Naive thymus-derived CD4-positive, alpha-beta T cell (primary cell): Measurements from ENCODE around the gene SLC12A3. TPM values are rescaled to one million over a fixed set of nuclear protein-coding genes. Genes with fewer than 3 reads are reported as not detected.
A peak's percentile ranks its signal among the peaks of the same experiment; 100 is the strongest.

Experiments
- ATAC-seq: fragments of 150-1000 bp; cut with Tn5 transposase; 2 replicates; pipeline ENCODE4 v1.10.0; 2021; ENCODE audit warnings: mild to moderate bottlenecking, moderate library complexity
- CTCF ChIA-PET: fragments of 350-600 bp; sonication (Branson Sonifier 250); formaldehyde crosslinking; loops from one replicate; lab custom pipeline; 2021; ENCODE audit warnings: antibody characterized with exemption; lab: Charles Lee
- POLR2A ChIA-PET: fragments of 350-600 bp; sonication (Branson Sonifier 250); formaldehyde crosslinking; loops from one replicate; lab custom pipeline; 2021; ENCODE audit warnings: antibody characterized with exemption, inconsistent platforms; lab: Charles Lee
- DNase-seq, 9 donors: peaks; one replicate each; pipeline versions ENCODE4 v3.0.0 to v3.0.0-alpha.2; 2020 to 2022; ENCODE audit warnings: mixed read lengths in 1 of 9
- H3K27ac ChIP-seq: one replicate; pipeline ENCODE4 v1.7.0; 2013; ENCODE audit warnings: mild to moderate bottlenecking, low read depth, low read length, moderate library complexity
- H3K27me3 ChIP-seq, 2 donors: one replicate each; pipeline ENCODE4 v1.7.0; 2013; ENCODE audit warnings: low read length in 2 of 2, mild to moderate bottlenecking in 2 of 2, moderate library complexity in 2 of 2; ENCODE audit not compliant: control insufficient read depth in 2 of 2, insufficient read depth in 2 of 2
- H3K36me3 ChIP-seq, 3 experiments: 1 replicate in 2 of 3; 2 replicates in 1 of 3; pipeline ENCODE4 v1.7.0; 2013; ENCODE audit warnings: low read length in 3 of 3, mild to moderate bottlenecking in 3 of 3, moderate library complexity in 1 of 3; ENCODE audit not compliant: insufficient read depth in 3 of 3, control insufficient read depth in 2 of 3
- H3K4me1 ChIP-seq, 2 donors: one replicate each; pipeline ENCODE4 v1.7.0; 2013; ENCODE audit warnings: low read length in 2 of 2, mild to moderate bottlenecking in 2 of 2, moderate library complexity in 1 of 2; ENCODE audit not compliant: control insufficient read depth in 2 of 2, insufficient read depth in 2 of 2
- H3K4me3 ChIP-seq: 2 replicates; pipeline ENCODE4 v1.7.0; 2013; ENCODE audit warnings: mild to moderate bottlenecking, low read length
- H3K9me3 ChIP-seq, 3 experiments: 1 replicate in 2 of 3; 2 replicates in 1 of 3; pipeline ENCODE4 v1.7.0; 2013; ENCODE audit warnings: low read length in 3 of 3; ENCODE audit not compliant: control insufficient read depth in 2 of 3
- H3K27ac Mint-ChIP-seq, 9 donors: one replicate each; pipeline ENCODE4 v1.8.0; 2020 to 2022; ENCODE audit warnings: mixed read lengths in 9 of 9, mild to moderate bottlenecking in 8 of 9, moderate library complexity in 5 of 9, inconsistent platforms in 2 of 9
- H3K27me3 Mint-ChIP-seq, 5 donors: one replicate each; pipeline ENCODE4 v1.8.0; 2021 to 2022; ENCODE audit warnings: mixed read lengths in 5 of 5, mild to moderate bottlenecking in 1 of 5
- H3K36me3 Mint-ChIP-seq, 5 donors: one replicate each; pipeline ENCODE4 v1.8.0; 2020 to 2022; ENCODE audit warnings: mixed read lengths in 5 of 5, mild to moderate bottlenecking in 3 of 5, inconsistent platforms in 1 of 5
- H3K4me1 Mint-ChIP-seq, 7 donors: one replicate each; pipeline ENCODE4 v1.8.0; 2020 to 2022; ENCODE audit warnings: mixed read lengths in 7 of 7, mild to moderate bottlenecking in 3 of 7, inconsistent platforms in 1 of 7
- H3K4me3 Mint-ChIP-seq, 10 donors: one replicate each; pipeline ENCODE4 v1.8.0; 2020 to 2022; ENCODE audit warnings: mild to moderate bottlenecking in 10 of 10, mixed read lengths in 10 of 10, moderate library complexity in 6 of 10, inconsistent platforms in 2 of 10
- H3K9me3 Mint-ChIP-seq, 11 donors: one replicate each; pipeline ENCODE4 v1.8.0; 2020 to 2022; ENCODE audit warnings: mixed read lengths in 11 of 11, mild to moderate bottlenecking in 4 of 11, inconsistent platforms in 1 of 11, moderate library complexity in 1 of 11
- intact Hi-C, 2 donors: fragments of 100-400 bp; cut with micrococcal nuclease; formaldehyde crosslinking; loops; one replicate each; pipeline ENCODE4 v1.15.1; 2023
- polyA plus RNA-seq, 2 donors: library from polyadenylated mRNA; unstranded; fragments of 300-500 nt; fragmentation: Illumina TruSeq; gene quantifications; one replicate each; pipeline ENCODE4 v1.2.3, GENCODE V29; 2021
- total RNA-seq, 6 experiments: library from RNA in 5 of 6; stranded (reverse) in 5 of 6; gene quantifications; 1 replicate in 5 of 6; 2 replicates in 1 of 6; pipeline ENCODE4 v1.2.3 and lab custom pipeline; 2021 to 2026

SLC12A3 gene
- total and polyA plus RNA-seq, 7 experiments from 2014 or later: 0.08 to 0.49 TPM; not detected in 5

GRCh38 chr16:56910654-56911539, 45.9 kb downstream of the SLC12A3 start:
- Mint-ChIP-seq H3K4me1 (peaks cover 0 to 30% (median 17%) of the 10 kb centered on the region in 7 donors), H3K27ac (peak overlapping the region in 7 of 9 donors; percentile 4 to 78 (median 41)), H3K4me3 (peak overlapping the region in 7 of 10 donors; percentile 11 to 43 (median 28)), H3K36me3 (peaks cover 0 to 4% (median 0%) of the 10 kb centered on the region in 5 donors), H3K9me3 (peaks cover 0 to 6% (median 0%) of the 10 kb centered on the region in 11 donors), H3K27me3 (peaks cover 0 to 17% (median 0%) of the 10 kb centered on the region in 5 donors)
- CTCF ChIA-PET: interaction anchor here (1.9 kb wide), 1 partner anchor 390 kb away, joined by 4 read pairs; no protein-coding TSS in a partner anchor
- intact Hi-C loops: loop anchor here in 1 of 2 donors (2.0 kb wide), 1 partner anchor 44 kb away; no protein-coding TSS in a partner anchor
- H3K27me3 ChIP-seq: no peaks in the 10 kb centered on the region
- no peaks in the 10 kb centered on the region for H3K36me3 ChIP-seq
- peak; percentile 51 for ATAC-seq
- no peak overlapping the region for H3K27ac ChIP-seq
- DNase-seq: peak in 1 of 9 donors; percentile 27
- no peaks in the 10 kb centered on the region for H3K9me3 ChIP-seq
- peaks cover 0 to 9% of the 10 kb centered on the region in 2 donors for H3K4me1 ChIP-seq
- POLR2A ChIA-PET: interaction anchor here (0.6 to 1.8 kb wide), 4 partner anchors 22 to 72 kb away, joined by 3 to 7 read pairs (median 4); no protein-coding TSS in a partner anchor
- no peak overlapping the region for H3K4me3 ChIP-seq

- H3K27ac ChIP-seq: no peak overlapping the region
- peaks cover 0 to 17% (median 0%) of the 10 kb centered on the region in 5 donors for H3K27me3 Mint-ChIP-seq
- H3K4me3 ChIP-seq: no peak overlapping the region
- intact Hi-C loops: loop anchor here in 1 of 2 donors (2.0 kb wide), 1 partner anchor 45 kb away; no protein-coding TSS in a partner anchor
- peaks cover 7 to 38% (median 24%) of the 10 kb centered on the region in 7 donors for H3K4me1 Mint-ChIP-seq
- H3K27ac Mint-ChIP-seq: peak overlapping the region in 1 of 9 donors; percentile 30
- H3K9me3 ChIP-seq: no peaks in the 10 kb centered on the region
- ATAC-seq (peak; percentile 71), DNase-seq (no peak)
- H3K36me3 Mint-ChIP-seq: peaks cover 0 to 4% (median 0%) of the 10 kb centered on the region in 5 donors
- ChIA-PET CTCF (no interaction called here), POLR2A (interaction anchor here (1.8 kb wide), 1 partner anchor 21 kb away, joined by 7 read pairs; no protein-coding TSS in a partner anchor)
- H3K9me3 Mint-ChIP-seq: peaks cover 0 to 6% (median 0%) of the 10 kb centered on the region in 11 donors
- no peaks in the 10 kb centered on the region for H3K36me3 ChIP-seq
- no peaks in the 10 kb centered on the region for H3K27me3 ChIP-seq
- peaks cover 7 to 18% of the 10 kb centered on the region in 2 donors for H3K4me1 ChIP-seq
- no peak overlapping the region for H3K4me3 Mint-ChIP-seq
Observed at GRCh38 chr16:56911771-56912571, 47.0 kb downstream of the SLC12A3 start.

GRCh38 chr16:56912746-56913708, 48.0 kb downstream of the SLC12A3 start:
- CTCF ChIA-PET: no interaction called here

GRCh38 chr16:56914896-56915295, 49.9 kb downstream of the SLC12A3 start:
- intact Hi-C loops: no loop called here
- no peak overlapping the region for H3K4me3 Mint-ChIP-seq
- ChIA-PET POLR2A (interaction anchor here (1.1 kb wide), 1 partner anchor 17 kb away, joined by 5 read pairs; the partner anchor contains the start of gene HERPUD1), CTCF (no interaction called here)
- peaks cover 20 to 59% (median 35%) of the 10 kb centered on the region in 7 donors for H3K4me1 Mint-ChIP-seq
- no peaks in the 10 kb centered on the region for H3K9me3 ChIP-seq
- no peak overlapping the region for H3K27ac ChIP-seq
- H3K27me3 Mint-ChIP-seq: peaks cover 0 to 17% (median 0%) of the 10 kb centered on the region in 5 donors
- no peak overlapping the region for H3K4me3 ChIP-seq
- no peak overlapping the region for H3K27ac Mint-ChIP-seq
- ATAC-seq: no peak
- no peaks in the 10 kb centered on the region for H3K36me3 ChIP-seq
- peaks cover 0 to 1% (median 0%) of the 10 kb centered on the region in 11 donors for H3K9me3 Mint-ChIP-seq
- no peaks in the 10 kb centered on the region for H3K27me3 ChIP-seq
- peaks cover 14 to 24% of the 10 kb centered on the region in 2 donors for H3K4me1 ChIP-seq
- peaks cover 0 to 8% (median 0%) of the 10 kb centered on the region in 5 donors for H3K36me3 Mint-ChIP-seq
- no peak for DNase-seq

More at GRCh38 chr16:56912746-56913708, 48.0 kb downstream of the SLC12A3 start:
- POLR2A ChIA-PET: interaction anchor here (1.0 kb wide), 1 partner anchor 20 kb away, joined by 3 read pairs; no protein-coding TSS in a partner anchor
- DNase-seq (no peak), ATAC-seq (no peak)
- no peaks in the 10 kb centered on the region for H3K27me3 ChIP-seq
- peaks cover 0 to 1% (median 0%) of the 10 kb centered on the region in 11 donors for H3K9me3 Mint-ChIP-seq
- peaks cover 0 to 17% (median 0%) of the 10 kb centered on the region in 5 donors for H3K27me3 Mint-ChIP-seq
- no peaks in the 10 kb centered on the region for H3K36me3 ChIP-seq
- H3K4me1 Mint-ChIP-seq: peaks cover 17 to 48% (median 32%) of the 10 kb centered on the region in 7 donors
- H3K4me3 Mint-ChIP-seq: no peak overlapping the region
- H3K9me3 ChIP-seq: no peaks in the 10 kb centered on the region
- intact Hi-C loops: no loop called here
- no peak overlapping the region for H3K4me3 ChIP-seq
- peak overlapping the region in 1 of 9 donors; percentile 12 for H3K27ac Mint-ChIP-seq
- peaks cover 14 to 24% of the 10 kb centered on the region in 2 donors for H3K4me1 ChIP-seq
- H3K36me3 Mint-ChIP-seq: peaks cover 0 to 3% (median 0%) of the 10 kb centered on the region in 5 donors
- no peak overlapping the region for H3K27ac ChIP-seq

GRCh38 chr16:56915336-56916119, 50.5 kb downstream of the SLC12A3 start:
- H3K27ac ChIP-seq: no peak overlapping the region
- H3K27ac Mint-ChIP-seq: peak overlapping the region in 1 of 9 donors; percentile 63
- no peak overlapping the region for H3K4me3 Mint-ChIP-seq
- H3K36me3 ChIP-seq: no peaks in the 10 kb centered on the region
- H3K27me3 Mint-ChIP-seq: peaks cover 0 to 17% (median 0%) of the 10 kb centered on the region in 5 donors
- ChIA-PET POLR2A (no interaction called here), CTCF (no interaction called here)
- H3K4me1 Mint-ChIP-seq: peaks cover 20 to 60% (median 32%) of the 10 kb centered on the region in 7 donors
- no peaks in the 10 kb centered on the region for H3K27me3 ChIP-seq
- no peak overlapping the region for H3K4me3 ChIP-seq
- ATAC-seq (no peak), DNase-seq (no peak)
- peaks cover 0 to 9% (median 0%) of the 10 kb centered on the region in 5 donors for H3K36me3 Mint-ChIP-seq
- intact Hi-C loops: no loop called here
- H3K4me1 ChIP-seq: peaks cover 14 to 22% of the 10 kb centered on the region in 2 donors
- H3K9me3 ChIP-seq: no peaks in the 10 kb centered on the region
- H3K9me3 Mint-ChIP-seq: peaks cover 0 to 1% (median 0%) of the 10 kb centered on the region in 11 donors
